ENCODE data around the gene VIPR2. TPM values are rescaled to one million over a fixed set of nuclear protein-coding genes. Genes with fewer than 3 reads are reported as not detected.

The VIPR2 gene
- total RNA-seq, 4 donors from 2014 or later, result 0.33 to 0.56 TPM; not detected in 2

GRCh38 chr7:159059629-159060028, 85.0 kb downstream of the VIPR2 start:
- 91 to 94% methylated on average over 3 of the region's 3 CpGs for WGBS, 2 donors
- Histone ChIP-seq H3K36me3 (no peaks in the 10 kb centered on the region), H3K27me3 (no peaks in the 10 kb centered on the region), H3K4me1 (no peaks in the 10 kb centered on the region), H3K27ac (no peak overlapping the region), H3K4me3 (replicated peaks in 1 of 3) (no peak overlapping the region), H3K9me3 (no peaks in the 10 kb centered on the region)
- intact Hi-C loops (cut with DNase I), result no loop called here
- DNase-seq, result no peak
- TF ChIP-seq, protein P1, sequence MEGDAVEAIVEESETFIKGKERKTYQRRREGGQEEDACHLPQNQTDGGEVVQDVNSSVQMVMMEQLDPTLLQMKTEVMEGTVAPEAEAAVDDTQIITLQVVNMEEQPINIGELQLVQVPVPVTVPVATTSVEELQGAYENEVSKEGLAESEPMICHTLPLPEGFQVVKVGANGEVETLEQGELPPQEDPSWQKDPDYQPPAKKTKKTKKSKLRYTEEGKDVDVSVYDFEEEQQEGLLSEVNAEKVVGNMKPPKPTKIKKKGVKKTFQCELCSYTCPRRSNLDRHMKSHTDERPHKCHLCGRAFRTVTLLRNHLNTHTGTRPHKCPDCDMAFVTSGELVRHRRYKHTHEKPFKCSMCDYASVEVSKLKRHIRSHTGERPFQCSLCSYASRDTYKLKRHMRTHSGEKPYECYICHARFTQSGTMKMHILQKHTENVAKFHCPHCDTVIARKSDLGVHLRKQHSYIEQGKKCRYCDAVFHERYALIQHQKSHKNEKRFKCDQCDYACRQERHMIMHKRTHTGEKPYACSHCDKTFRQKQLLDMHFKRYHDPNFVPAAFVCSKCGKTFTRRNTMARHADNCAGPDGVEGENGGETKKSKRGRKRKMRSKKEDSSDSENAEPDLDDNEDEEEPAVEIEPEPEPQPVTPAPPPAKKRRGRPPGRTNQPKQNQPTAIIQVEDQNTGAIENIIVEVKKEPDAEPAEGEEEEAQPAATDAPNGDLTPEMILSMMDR (IDR thresholded peaks at IDR 0.05), result no peak
- TF ChIP-seq POLR2A (IDR thresholded peaks at IDR 0.05), result no peak

- intact Hi-C loops (cut with DNase I), result no loop called here
Observed at GRCh38 chr7:159057647-159058046, 87.0 kb downstream of the VIPR2 start.

GRCh38 chr7:159056737-159057136, 87.9 kb downstream of the VIPR2 start:
- no peak overlapping the region for H3K27ac ChIP-seq
- no peak for DNase-seq
- no peaks in the 10 kb centered on the region for H3K9me3 ChIP-seq
- no peaks in the 10 kb centered on the region for H3K27me3 ChIP-seq
- no peak overlapping the region for H3K4me3 ChIP-seq (replicated peaks in 1 of 3)
- H3K36me3 ChIP-seq, result no peaks in the 10 kb centered on the region
- intact Hi-C loops (cut with DNase I), result no loop called here
- no peaks in the 10 kb centered on the region for H3K4me1 ChIP-seq
- TF ChIP-seq, protein P1 (IDR thresholded peaks at IDR 0.05), result no peak
- TF ChIP-seq POLR2A (IDR thresholded peaks at IDR 0.05), result no peak
- WGBS, 2 donors, result 68 to 75% methylated on average over 5 of the region's 5 CpGs

More at GRCh38 chr7:159057647-159058046, 87.0 kb downstream of the VIPR2 start:
- H3K9me3 ChIP-seq, result no peaks in the 10 kb centered on the region
- no peaks in the 10 kb centered on the region for H3K27me3 ChIP-seq
- TF ChIP-seq POLR2A (IDR thresholded peaks at IDR 0.05), result no peak
- TF ChIP-seq, protein P1 (IDR thresholded peaks at IDR 0.05), result no peak
- H3K4me1 ChIP-seq, result no peaks in the 10 kb centered on the region
- H3K4me3 ChIP-seq (replicated peaks in 1 of 3), result no peak overlapping the region
- 95 to 97% methylated on average over 4 of the region's 4 CpGs for WGBS, 2 donors
- H3K36me3 ChIP-seq, result no peaks in the 10 kb centered on the region
- DNase-seq, result no peak
- no peak overlapping the region for H3K27ac ChIP-seq

DNA sequence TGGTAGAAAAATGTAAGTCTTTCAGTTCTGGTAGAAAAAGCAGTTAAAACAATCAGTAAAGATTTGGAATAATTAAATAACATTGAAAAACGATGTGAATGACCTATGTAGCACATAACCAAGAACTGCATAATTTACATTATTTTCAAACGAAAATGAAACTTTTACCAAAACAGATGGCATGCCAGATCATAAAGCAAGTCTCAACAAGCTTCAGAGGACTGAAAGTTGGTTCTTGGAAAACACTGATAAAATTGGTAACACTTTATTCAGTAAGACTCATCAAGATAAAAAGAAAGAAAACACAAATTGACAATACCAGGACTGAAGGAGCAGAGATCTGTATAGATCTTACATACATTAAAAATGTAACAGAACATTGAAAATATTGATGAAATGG, 92.8 kb downstream of the VIPR2 start:
- intact Hi-C loops (cut with DNase I), result no loop called here
- H3K27ac ChIP-seq, result no peak overlapping the region
- H3K27me3 ChIP-seq, result no peaks in the 10 kb centered on the region
- TF ChIP-seq, protein P1 (IDR thresholded peaks at IDR 0.05), result no peak
- no peak for TF ChIP-seq POLR2A (IDR thresholded peaks at IDR 0.05)
- no peak for DNase-seq
- 60 to 70% methylated on average over 2 of the region's 2 CpGs for WGBS, 2 donors
- H3K36me3 ChIP-seq, result no peaks in the 10 kb centered on the region
- H3K4me3 ChIP-seq (replicated peaks in 1 of 3), result no peak overlapping the region
- H3K9me3 ChIP-seq, result no peaks in the 10 kb centered on the region
- no peaks in the 10 kb centered on the region for H3K4me1 ChIP-seq

DNA sequence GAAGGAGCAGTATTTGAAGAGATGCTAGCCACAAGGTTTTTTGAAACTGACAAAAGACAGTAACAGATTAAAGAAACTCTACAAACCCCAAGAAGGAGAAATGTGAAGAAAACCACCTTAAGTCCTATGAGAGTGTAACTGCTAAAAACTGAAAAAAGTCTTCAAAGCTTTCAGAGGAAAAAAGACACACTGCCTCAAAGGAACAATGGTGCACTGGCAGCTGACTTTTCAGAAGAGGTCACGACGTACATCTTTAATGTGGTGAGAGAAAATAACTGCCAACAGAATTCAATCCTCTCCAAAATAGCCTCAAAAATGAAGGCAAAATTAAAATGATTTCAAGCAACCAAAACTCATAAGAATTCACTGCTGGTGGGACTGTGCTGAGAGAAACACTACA, 94.0 kb downstream of the VIPR2 start:
- intact Hi-C loops (cut with DNase I), result no loop called here
- 86 to 90% methylated on average over 2 of the region's 2 CpGs for WGBS, 2 donors

More for the DNA sequence above, 94.0 kb downstream of the VIPR2 start:
- TF ChIP-seq POLR2A (IDR thresholded peaks at IDR 0.05), result no peak
- TF ChIP-seq, protein P1 (IDR thresholded peaks at IDR 0.05), result no peak
- H3K27ac ChIP-seq, result no peak overlapping the region
- H3K36me3 ChIP-seq, result no peaks in the 10 kb centered on the region
- no peaks in the 10 kb centered on the region for H3K9me3 ChIP-seq
- H3K4me1 ChIP-seq, result no peaks in the 10 kb centered on the region
- no peaks in the 10 kb centered on the region for H3K27me3 ChIP-seq
- DNase-seq, result no peak
- H3K4me3 ChIP-seq (replicated peaks in 1 of 3), result no peak overlapping the region
